GM23338 (cell line): ENCODE results near the gene CFTR. TPM values are rescaled to one million over a fixed set of nuclear protein-coding genes. Genes with fewer than 3 reads are reported as not detected.

Experiments
- ATAC-seq: fragments of 200-7000 bp; cut with Tn5 transposase; 3 replicates; pipeline ENCODE4 v1.9.1; 2020
- DNase-seq: peaks from one replicate; pipeline ENCODE4 v3.0.0-alpha.2; 2015; ENCODE audit warnings: low spot score
- H2AFZ ChIP-seq: fragments of 200-600 bp; sonication (generic); 2 replicates; pipeline ENCODE4 v1.8.0; 2016; ENCODE audit warnings: antibody characterized with exemption, mild to moderate bottlenecking, moderate library complexity
- H3F3A ChIP-seq: fragments of 200-600 bp; sonication (generic); replicated peaks from 2 replicates; pipeline ENCODE4 v1.8.0; 2017; ENCODE audit warnings: antibody characterized with exemption, mixed run types, low read depth
- H3K27ac ChIP-seq: fragments of 200-600 bp; sonication (generic); 2 replicates; pipeline ENCODE4 v1.6.1; 2016; ENCODE audit warnings: low read depth
- H3K27me3 ChIP-seq: fragments of 200-600 bp; sonication (generic); 2 replicates; pipeline ENCODE4 v1.8.0; 2016; ENCODE audit warnings: mild to moderate bottlenecking, mixed run types, moderate library complexity; ENCODE audit not compliant: insufficient read depth
- H3K36me3 ChIP-seq: fragments of 200-600 bp; sonication (generic); 2 replicates; pipeline ENCODE4 v1.8.0; 2016; ENCODE audit warnings: mild to moderate bottlenecking; ENCODE audit not compliant: insufficient read depth
- H3K4me1 ChIP-seq: fragments of 200-600 bp; sonication (generic); 2 replicates; pipeline ENCODE4 v1.8.0; 2016; ENCODE audit warnings: mild to moderate bottlenecking, moderate library complexity; ENCODE audit not compliant: insufficient read depth
- H3K4me2 ChIP-seq: fragments of 200-600 bp; sonication (generic); 2 replicates; pipeline ENCODE4 v1.7.1; 2017; ENCODE audit warnings: mixed run types
- H3K4me3 ChIP-seq: fragments of 200-600 bp; sonication (generic); 2 replicates; pipeline ENCODE4 v1.6.1; 2016; ENCODE audit warnings: mixed run types
- H3K79me2 ChIP-seq: fragments of 200-600 bp; sonication (generic); replicated peaks from 2 replicates; pipeline ENCODE4 v1.8.0; 2017; ENCODE audit warnings: mild to moderate bottlenecking; ENCODE audit not compliant: insufficient read depth
- H3K9me2 ChIP-seq: fragments of 200-600 bp; sonication (generic); 2 replicates; pipeline ENCODE4 v1.8.0; 2017; ENCODE audit not compliant: insufficient read depth
- H4K20me1 ChIP-seq: fragments of 200-600 bp; sonication (generic); replicated peaks from 2 replicates; pipeline ENCODE4 v1.8.0; 2017; ENCODE audit warnings: mild to moderate bottlenecking; ENCODE audit not compliant: insufficient read depth
- H3K27ac Mint-ChIP-seq: 2 replicates; pipeline ENCODE4 v1.8.0; 2020; ENCODE audit warnings: inconsistent platforms, mild to moderate bottlenecking, moderate library complexity, mixed read lengths
- H3K27me3 Mint-ChIP-seq: 3 replicates; pipeline ENCODE4 v1.8.0; 2022; ENCODE audit warnings: low read depth, mild to moderate bottlenecking, moderate library complexity, mixed read lengths, inconsistent platforms; ENCODE audit not compliant: insufficient read depth, poor library complexity
- H3K36me3 Mint-ChIP-seq: 3 replicates; pipeline ENCODE4 v1.8.0; 2021; ENCODE audit warnings: low read depth, mild to moderate bottlenecking, inconsistent platforms, moderate library complexity, mixed read lengths
- H3K4me1 Mint-ChIP-seq: 3 replicates; pipeline ENCODE4 v1.8.0; 2020; ENCODE audit warnings: mild to moderate bottlenecking, inconsistent platforms, mixed read lengths
- H3K4me3 Mint-ChIP-seq: 3 replicates; pipeline ENCODE4 v1.8.0; 2021; ENCODE audit warnings: moderate library complexity, mild to moderate bottlenecking, inconsistent platforms, mixed read lengths
- H3K9me3 Mint-ChIP-seq: 3 replicates; pipeline ENCODE4 v1.8.0; 2020; ENCODE audit warnings: moderate library complexity, mild to moderate bottlenecking, inconsistent platforms, mixed read lengths
- CTCF ChIP-seq, 2 experiments: fragments of 200-600 bp in 1 of 2; sonication (generic) in 1 of 2; conservative IDR thresholded peaks; 2 replicates each; pipeline versions ENCODE4 v1.5.1 to v1.6.1; 2016 to 2017; ENCODE audit warnings: antibody characterized with exemption in 2 of 2, low read depth in 2 of 2, mild to moderate bottlenecking in 2 of 2, moderate library complexity in 1 of 2
- ETS1 ChIP-seq: IDR thresholded peaks from 2 replicates; pipeline ENCODE4 v1.6.1; 2016; ENCODE audit warnings: antibody characterized with exemption
- EZH2 ChIP-seq: fragments of 200-600 bp; sonication (generic); IDR thresholded peaks from one replicate; pipeline ENCODE4 v1.8.0; 2017; ENCODE audit warnings: antibody characterized with exemption, mild to moderate bottlenecking, low read depth; ENCODE audit not compliant: unreplicated experiment
- EZH2phosphoT487 ChIP-seq: fragments of 200-600 bp; sonication (generic); IDR thresholded peaks from one replicate; pipeline ENCODE4 v1.8.1; 2018; ENCODE audit warnings: antibody characterized with exemption; ENCODE audit not compliant: unreplicated experiment
- JUNB ChIP-seq: IDR thresholded peaks from one replicate; pipeline ENCODE4 v1.6.1; 2016; ENCODE audit warnings: antibody characterized with exemption; ENCODE audit not compliant: unreplicated experiment
- NANOG ChIP-seq: IDR thresholded peaks from 2 replicates; pipeline ENCODE4 v1.6.1; 2016; ENCODE audit warnings: antibody characterized with exemption, borderline replicate concordance
- POLR2AphosphoS5 ChIP-seq: IDR thresholded peaks from 2 replicates; pipeline ENCODE4 v1.6.1; 2016; ENCODE audit warnings: antibody characterized with exemption, low read depth
- REST ChIP-seq: IDR thresholded peaks from one replicate; pipeline ENCODE4 v1.6.1; 2018; ENCODE audit warnings: antibody characterized with exemption; ENCODE audit not compliant: unreplicated experiment
- STAT1 ChIP-seq: IDR thresholded peaks from one replicate; pipeline ENCODE4 v1.6.1; 2016; ENCODE audit warnings: antibody characterized with exemption; ENCODE audit not compliant: unreplicated experiment
- ZNF331 ChIP-seq: fragments of 250-450 bp; sonication (Bioruptor Pico); IDR thresholded peaks from 2 replicates; pipeline ENCODE4 v1.5.0; 2020; ENCODE audit warnings: low read depth, mild to moderate bottlenecking, moderate library complexity
- polyA plus RNA-seq: library from polyadenylated mRNA; unstranded; fragments of >200 nt; fragmentation: Nextera tagmentation; extraction: Ambion mirVana; gene quantifications from 2 replicates; pipeline ENCODE4 v1.2.1, GENCODE V29; 2016
- total RNA-seq: library from RNA; depleted of rRNA; stranded (reverse); fragments of >200 nt; shearing (Covaris generic); gene quantifications from 2 replicates; pipeline ENCODE4 v1.2.3, GENCODE V29; 2014

Gene CFTR
- total and polyA plus RNA-seq, 2 experiments from 2014 or later: 0.45 to 1.2 TPM

- H3K27ac Mint-ChIP-seq: no peak overlapping the region
- no peaks in the 10 kb centered on the region for H3K36me3 ChIP-seq
- H3K4me3 Mint-ChIP-seq: no peak overlapping the region
- DNase-seq (no peak), ATAC-seq (no peak)
- H3K9me2 ChIP-seq: no peaks in the 10 kb centered on the region
- H3K27me3 ChIP-seq: no peaks in the 10 kb centered on the region
- H3F3A ChIP-seq: no peaks in the 10 kb centered on the region
- no peaks in the 10 kb centered on the region for H3K79me2 ChIP-seq
- no peak overlapping the region for H3K27ac ChIP-seq
- H3K27me3 Mint-ChIP-seq: no peaks in the 10 kb centered on the region
- no peak overlapping the region for H2AFZ ChIP-seq
- H3K4me3 ChIP-seq: no peak overlapping the region
- H3K4me1 ChIP-seq: no peaks in the 10 kb centered on the region
- H3K4me2 ChIP-seq: no peak overlapping the region
- no peaks in the 10 kb centered on the region for H3K36me3 Mint-ChIP-seq
- no peaks in the 10 kb centered on the region for H3K4me1 Mint-ChIP-seq
- H4K20me1 ChIP-seq: no peaks in the 10 kb centered on the region
- TF ChIP-seq POLR2AphosphoS5 (no peak), JUNB (no peak), EZH2 (no peak), CTCF (conservative IDR thresholded peaks at IDR 0.05; ENCODE audit: low read depth in 2 of 2) (no peak), STAT1 (no peak), REST (no peak), NANOG (no peak), EZH2phosphoT487 (no peak), ZNF331 (CRISPR knock-in tag) (no peak)
- no peaks in the 10 kb centered on the region for H3K9me3 Mint-ChIP-seq
Measured at GRCh38 chr7:117448655-117449054, 31.2 kb upstream of the CFTR start.

GRCh38 chr7:117458977-117459583, 20.7 kb upstream of the CFTR start:
- Histone ChIP-seq H3K4me3 (no peak overlapping the region), H4K20me1 (no peaks in the 10 kb centered on the region), H3K9me2 (no peaks in the 10 kb centered on the region), H3K4me1 (no peaks in the 10 kb centered on the region), H3F3A (no peaks in the 10 kb centered on the region), H3K4me2 (no peak overlapping the region), H3K79me2 (no peaks in the 10 kb centered on the region), H3K27ac (no peak overlapping the region), H2AFZ (no peak overlapping the region), H3K27me3 (no peaks in the 10 kb centered on the region), H3K36me3 (no peaks in the 10 kb centered on the region)
- H3K4me3 Mint-ChIP-seq: no peak overlapping the region
- peaks cover 5% of the 10 kb centered on the region; the same call in 1 of the 3 replicates for H3K9me3 Mint-ChIP-seq
- TF ChIP-seq CTCF (conservative IDR thresholded peaks at IDR 0.05; ENCODE audit: low read depth in 2 of 2) (peak in 1 of 2 experiments; percentile 80; a peak in 3 of 4 replicates), ETS1 (no peak), JUNB (no peak), POLR2AphosphoS5 (no peak)
- H3K4me1 Mint-ChIP-seq: no peaks in the 10 kb centered on the region
- H3K27ac Mint-ChIP-seq: no peak overlapping the region
- ATAC-seq (no peak), DNase-seq (peak; percentile 71)
- H3K36me3 Mint-ChIP-seq: no peaks in the 10 kb centered on the region
- H3K27me3 Mint-ChIP-seq: peaks cover 2% of the 10 kb centered on the region
